Nephron progenitor cell (in vitro differentiated cells): Measurements from ENCODE around the gene ASB8.

ENCODE experiments used
- DNase-seq: peaks from one replicate; pipeline ENCODE4 v3.0.0; 2021
- H3K27ac Mint-ChIP-seq: 2 replicates; pipeline ENCODE4 v1.8.0; 2021; ENCODE audit warnings: mild to moderate bottlenecking, moderate library complexity, mixed read lengths
- H3K27me3 Mint-ChIP-seq: 2 replicates; pipeline ENCODE4 v1.8.0; 2021; ENCODE audit warnings: mild to moderate bottlenecking, low read depth, mixed read lengths; ENCODE audit not compliant: poor library complexity
- H3K36me3 Mint-ChIP-seq: 2 replicates; pipeline ENCODE4 v1.8.0; 2021; ENCODE audit warnings: low read depth, mixed read lengths
- H3K4me1 Mint-ChIP-seq: 2 replicates; pipeline ENCODE4 v1.8.0; 2021; ENCODE audit warnings: mixed read lengths
- H3K4me3 Mint-ChIP-seq: 2 replicates; pipeline ENCODE4 v1.8.0; 2021; ENCODE audit warnings: mild to moderate bottlenecking, moderate library complexity, mixed read lengths
- H3K9me3 Mint-ChIP-seq: 2 replicates; pipeline ENCODE4 v1.8.0; 2021; ENCODE audit warnings: mild to moderate bottlenecking, moderate library complexity, mixed read lengths
- TF ChIP-seq, protein P1 (sequence below): fragments of 200-600 bp; sonication (generic); IDR thresholded peaks from 2 replicates; pipeline ENCODE4 v1.5.0; 2021; ENCODE audit warnings: antibody characterized with exemption

Gene ASB8

DNA sequence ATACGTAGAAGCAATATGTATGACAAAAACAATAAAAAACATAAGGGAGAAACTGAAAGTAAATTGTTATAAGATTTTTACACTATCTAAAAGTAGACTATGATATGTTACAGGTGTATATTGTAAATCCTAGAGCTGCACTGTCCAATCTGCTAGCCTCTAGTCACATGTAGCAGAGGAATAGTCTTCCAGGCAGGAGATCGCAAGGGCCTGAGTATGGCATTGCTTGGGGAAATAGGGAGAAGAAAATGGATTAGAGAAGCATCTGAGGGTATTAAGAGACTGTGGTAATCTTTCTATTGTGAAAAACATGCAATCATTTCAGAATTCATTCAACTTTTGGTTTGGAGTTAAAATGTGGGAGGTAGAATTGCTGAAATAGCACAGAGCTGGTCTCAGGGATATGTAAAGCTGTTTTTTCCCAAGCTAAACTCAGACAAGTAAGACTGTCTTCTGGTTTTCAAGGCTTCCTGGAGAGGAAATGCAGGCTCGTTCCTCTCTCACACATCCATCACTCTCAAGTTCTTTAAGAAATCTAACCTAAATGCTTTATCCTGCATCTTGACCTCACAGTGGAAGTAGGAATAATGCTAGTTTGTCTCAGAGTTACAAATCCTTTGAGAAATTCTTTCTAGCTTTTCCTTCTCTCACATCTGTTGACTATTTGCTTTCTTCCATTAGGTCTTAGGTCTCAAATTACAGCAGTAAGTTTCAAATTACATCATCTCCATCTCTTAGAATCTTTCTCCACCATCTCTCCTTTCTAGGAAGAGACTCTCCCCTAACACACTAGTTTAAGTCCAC lies 18.5 kb upstream of the ASB8 start:
- peaks cover 21% of the 10 kb centered on the region for H3K27me3 Mint-ChIP-seq
- no peaks in the 10 kb centered on the region for H3K9me3 Mint-ChIP-seq
- peak overlapping the region; percentile 46 for H3K27ac Mint-ChIP-seq
- H3K36me3 Mint-ChIP-seq, result no peaks in the 10 kb centered on the region
- TF ChIP-seq, protein P1, sequence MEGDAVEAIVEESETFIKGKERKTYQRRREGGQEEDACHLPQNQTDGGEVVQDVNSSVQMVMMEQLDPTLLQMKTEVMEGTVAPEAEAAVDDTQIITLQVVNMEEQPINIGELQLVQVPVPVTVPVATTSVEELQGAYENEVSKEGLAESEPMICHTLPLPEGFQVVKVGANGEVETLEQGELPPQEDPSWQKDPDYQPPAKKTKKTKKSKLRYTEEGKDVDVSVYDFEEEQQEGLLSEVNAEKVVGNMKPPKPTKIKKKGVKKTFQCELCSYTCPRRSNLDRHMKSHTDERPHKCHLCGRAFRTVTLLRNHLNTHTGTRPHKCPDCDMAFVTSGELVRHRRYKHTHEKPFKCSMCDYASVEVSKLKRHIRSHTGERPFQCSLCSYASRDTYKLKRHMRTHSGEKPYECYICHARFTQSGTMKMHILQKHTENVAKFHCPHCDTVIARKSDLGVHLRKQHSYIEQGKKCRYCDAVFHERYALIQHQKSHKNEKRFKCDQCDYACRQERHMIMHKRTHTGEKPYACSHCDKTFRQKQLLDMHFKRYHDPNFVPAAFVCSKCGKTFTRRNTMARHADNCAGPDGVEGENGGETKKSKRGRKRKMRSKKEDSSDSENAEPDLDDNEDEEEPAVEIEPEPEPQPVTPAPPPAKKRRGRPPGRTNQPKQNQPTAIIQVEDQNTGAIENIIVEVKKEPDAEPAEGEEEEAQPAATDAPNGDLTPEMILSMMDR, result no peak
- peaks cover 49% of the 10 kb centered on the region for H3K4me1 Mint-ChIP-seq
- H3K4me3 Mint-ChIP-seq, result peak overlapping the region; percentile 53
- no peak for DNase-seq

DNA sequence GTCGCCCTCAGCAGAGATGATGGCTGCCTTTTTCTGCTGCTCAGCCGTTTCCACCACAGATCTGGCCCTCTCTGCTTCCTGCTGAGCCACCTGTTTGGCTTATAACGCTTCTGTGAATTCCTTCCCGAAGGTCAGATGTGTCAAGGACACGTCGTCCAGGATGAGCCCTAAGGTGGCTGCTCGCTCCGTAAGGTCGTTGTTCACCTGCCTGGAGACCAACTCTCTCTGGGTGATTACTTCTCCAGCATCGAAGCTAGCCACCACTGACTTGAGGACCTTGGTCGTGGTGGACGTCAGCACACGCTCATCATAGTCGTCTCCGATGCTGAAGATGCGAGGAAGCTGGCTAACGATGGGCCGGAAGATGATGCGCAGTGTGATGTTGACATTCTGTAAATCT lies 11.7 kb upstream of the ASB8 start:
- TF ChIP-seq, protein P1, result no peak
- DNase-seq, result no peak
- H3K27ac Mint-ChIP-seq, result no peak overlapping the region
- no peaks in the 10 kb centered on the region for H3K4me1 Mint-ChIP-seq
- H3K27me3 Mint-ChIP-seq, result peaks cover 7% of the 10 kb centered on the region
- H3K9me3 Mint-ChIP-seq, result no peaks in the 10 kb centered on the region
- no peaks in the 10 kb centered on the region for H3K36me3 Mint-ChIP-seq
- no peak overlapping the region for H3K4me3 Mint-ChIP-seq

DNA sequence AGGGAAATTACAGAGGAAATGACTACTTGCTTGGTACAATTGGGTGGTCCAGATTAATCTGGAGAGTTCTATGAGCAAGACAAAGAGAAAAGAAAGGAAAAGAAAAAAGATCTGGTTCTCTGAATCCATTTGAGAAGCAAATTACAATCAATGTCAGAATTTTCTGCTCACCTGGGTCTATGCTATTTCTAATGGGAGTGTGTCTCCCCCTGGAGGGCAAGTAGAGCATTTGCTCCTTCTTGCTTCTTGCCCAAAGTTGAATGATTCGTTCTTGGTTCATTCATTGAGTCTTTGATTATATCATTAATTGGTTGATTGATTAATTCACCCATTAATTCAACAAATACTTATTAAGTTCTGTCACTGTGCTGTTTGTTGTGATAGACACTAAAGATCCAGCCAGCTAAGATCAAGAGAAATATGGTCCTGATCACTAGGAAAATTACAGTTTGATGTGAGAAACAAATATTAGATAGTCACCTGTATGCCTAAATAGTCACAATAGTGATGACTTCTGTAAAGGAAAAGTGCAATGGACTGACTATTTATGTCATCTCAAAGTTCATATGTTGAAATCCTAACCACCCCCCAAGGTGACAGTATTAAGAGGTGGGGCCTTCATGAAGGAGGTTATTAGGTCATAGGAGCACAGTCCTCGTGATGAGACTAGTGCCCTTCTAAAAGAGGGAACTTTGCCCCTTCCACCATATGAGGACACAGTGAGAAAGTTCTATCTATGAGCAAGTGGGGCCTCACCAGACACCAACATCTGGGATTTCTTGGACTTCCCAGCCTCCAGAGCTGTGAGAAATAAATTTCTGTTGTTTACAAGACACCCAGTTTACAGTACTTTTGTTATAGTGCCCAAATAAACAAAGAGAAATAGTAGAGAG lies 8.0 kb upstream of the ASB8 start:
- Mint-ChIP-seq H3K9me3 (no peaks in the 10 kb centered on the region), H3K36me3 (no peaks in the 10 kb centered on the region), H3K4me3 (no peak overlapping the region), H3K4me1 (no peaks in the 10 kb centered on the region), H3K27ac (no peak overlapping the region), H3K27me3 (peaks cover 27% of the 10 kb centered on the region)
- TF ChIP-seq, protein P1, result peak; percentile 97
- DNase-seq, result peak; percentile 36

DNA sequence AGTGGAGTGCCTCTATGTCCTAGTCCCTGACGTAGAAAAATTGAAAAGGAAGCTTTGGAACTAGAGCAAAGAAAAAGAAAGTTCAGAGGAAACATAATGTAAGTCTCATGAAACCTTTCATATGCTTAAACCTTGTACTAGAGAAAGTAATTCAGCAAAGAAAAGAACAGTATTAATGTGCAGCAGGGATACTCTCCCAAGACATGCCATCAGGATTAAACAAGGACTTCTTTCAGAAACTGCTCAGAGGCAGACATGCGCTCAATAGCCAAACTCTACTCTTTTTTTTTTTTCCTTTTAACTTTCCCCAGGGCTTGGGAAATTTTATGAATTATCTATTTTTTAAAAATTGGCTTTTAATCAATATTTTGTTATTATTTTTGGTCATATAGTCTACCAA lies 7.1 kb upstream of the ASB8 start:
- H3K4me1 Mint-ChIP-seq, result no peaks in the 10 kb centered on the region
- no peak for DNase-seq
- H3K27ac Mint-ChIP-seq, result no peak overlapping the region
- peaks cover 28% of the 10 kb centered on the region for H3K27me3 Mint-ChIP-seq
- H3K4me3 Mint-ChIP-seq, result no peak overlapping the region
- TF ChIP-seq, protein P1, result no peak
- H3K36me3 Mint-ChIP-seq, result no peaks in the 10 kb centered on the region
- H3K9me3 Mint-ChIP-seq, result no peaks in the 10 kb centered on the region

DNA sequence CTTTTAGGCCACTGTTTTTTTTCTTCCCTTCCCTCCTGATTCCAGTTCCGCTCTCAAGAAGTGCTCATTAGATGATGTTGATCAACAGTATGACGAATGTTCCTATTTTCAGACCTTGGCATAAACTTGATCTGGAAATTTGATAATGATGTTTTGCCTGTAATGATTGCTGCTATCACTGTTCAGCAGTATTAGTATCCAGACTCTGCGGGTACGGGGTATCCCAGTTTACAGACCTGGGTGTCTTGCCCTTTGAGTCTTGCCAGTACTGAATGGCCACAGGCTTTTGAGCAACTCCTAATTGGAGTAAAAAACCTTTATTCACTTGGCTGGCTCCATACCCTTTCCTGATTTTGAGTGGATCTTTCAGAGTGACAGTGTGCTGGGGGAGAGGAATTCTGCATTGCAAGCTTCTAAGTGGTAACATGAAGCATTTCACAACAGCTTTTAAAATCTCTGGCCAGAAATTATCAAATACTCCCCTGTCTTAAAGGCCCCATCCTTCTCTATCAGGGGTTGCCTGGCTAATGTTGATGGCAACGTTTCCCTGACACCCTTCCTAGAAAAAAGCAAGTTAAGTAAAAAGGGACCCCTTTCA lies 5.9 kb upstream of the ASB8 start:
- H3K36me3 Mint-ChIP-seq, result no peaks in the 10 kb centered on the region
- peaks cover 28% of the 10 kb centered on the region for H3K27me3 Mint-ChIP-seq
- H3K9me3 Mint-ChIP-seq, result no peaks in the 10 kb centered on the region
- H3K4me1 Mint-ChIP-seq, result peaks cover under 1% of the 10 kb centered on the region
- no peak overlapping the region for H3K27ac Mint-ChIP-seq
- H3K4me3 Mint-ChIP-seq, result no peak overlapping the region
- TF ChIP-seq, protein P1, result no peak
- no peak for DNase-seq
